Ovary (tissue), 3 donors: Measurements from ENCODE around the gene CASKIN2.

Experiments
- CTCF ChIP-seq, 3 donors: fragments of 450-650 bp in 2 of 3; fragments of 200-600 bp in 1 of 3; IDR thresholded peaks; one replicate each; pipeline versions ENCODE4 v1.5.1 to v1.8.0; 2016 to 2022; ENCODE audit warnings: antibody characterized with exemption in 3 of 3, mild to moderate bottlenecking in 1 of 3
- POLR2A ChIP-seq: fragments of 450-650 bp; IDR thresholded peaks from one replicate; pipeline ENCODE4 v1.6.1; 2017; ENCODE audit warnings: antibody characterized with exemption, mild to moderate bottlenecking, moderate library complexity
- donor health status: DM: no; HTN: no; CAD: no.

GRCh38 chr17:75473246-75473645, 42.1 kb downstream of the CASKIN2 start:
- TF ChIP-seq POLR2A: no peak
- no peak for TF ChIP-seq CTCF (IDR thresholded peaks at IDR 0.05)
